Measurements from ENCODE around the gene CLPTM1L.
A peak's percentile ranks its signal among the peaks of the same experiment; 100 is the strongest.
"Not testable (repeated sequence)": the region's sequence is repeated elsewhere in the genome, so short reads cannot be mapped to it uniquely, and the experiment has no call there.

Gene CLPTM1L

DNA sequence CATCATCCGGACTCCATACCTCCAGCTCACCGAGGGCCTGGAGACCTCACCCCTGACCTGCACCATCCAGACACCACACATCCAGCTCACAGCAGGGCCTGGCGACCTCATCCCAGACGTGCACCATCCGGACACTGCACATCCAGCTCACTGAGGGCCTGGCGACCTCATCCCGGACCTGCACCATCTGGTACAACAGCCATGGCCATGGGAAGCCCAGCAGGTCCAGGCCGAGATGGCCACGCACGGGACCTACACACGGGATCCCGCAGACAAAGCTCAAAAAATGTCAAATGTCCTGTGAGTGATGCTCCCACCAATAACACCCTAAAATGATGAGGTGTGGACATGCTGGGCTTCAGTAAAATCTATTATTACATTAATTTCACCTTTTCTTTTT lies 59.8 kb downstream of the CLPTM1L start:
- DNase-seq, result no peak

DNA sequence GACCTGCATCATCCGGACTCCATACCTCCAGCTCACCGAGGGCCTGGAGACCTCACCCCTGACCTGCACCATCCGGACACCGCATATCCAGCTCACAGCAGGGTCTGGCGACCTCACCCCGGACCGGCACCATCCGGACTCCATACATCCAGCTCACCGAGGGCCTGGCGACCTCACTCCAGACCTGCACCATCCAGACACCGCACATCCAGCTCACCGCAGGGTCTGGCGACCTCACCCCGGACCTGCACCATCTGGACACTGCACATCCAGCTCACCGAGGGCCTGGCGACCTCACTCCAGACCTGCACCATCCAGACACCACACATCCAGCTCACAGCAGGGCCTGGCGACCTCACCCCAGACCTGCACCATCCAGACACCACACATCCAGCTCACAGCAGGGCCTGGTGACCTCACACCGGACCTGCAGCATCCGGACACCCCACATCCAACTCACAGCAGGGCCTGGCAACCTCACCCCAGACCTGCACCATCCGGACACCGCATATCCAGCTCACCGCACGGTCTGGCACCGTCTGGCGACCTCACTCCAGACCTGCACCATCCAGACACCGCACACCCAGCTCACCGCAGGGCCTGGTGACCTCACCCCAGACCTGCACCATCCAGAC lies 60.4 kb downstream of the CLPTM1L start:
- not testable (repeated sequence) for DNase-seq

DNA sequence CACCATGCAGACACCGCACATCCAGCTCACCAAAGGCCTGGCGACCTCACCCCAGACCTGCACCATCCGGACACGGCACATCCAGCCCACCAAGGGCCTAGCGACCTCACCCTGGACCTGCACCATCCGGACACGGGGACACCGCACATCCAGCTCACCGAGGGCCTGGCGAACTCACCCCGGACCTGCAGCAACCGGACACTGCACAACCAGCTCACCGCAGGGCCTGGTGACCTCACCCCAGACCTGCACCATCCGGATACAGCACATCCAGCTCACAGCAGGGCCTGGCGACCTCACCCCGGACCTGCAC lies 61.2 kb downstream of the CLPTM1L start:
- not testable (repeated sequence) for DNase-seq

DNA sequence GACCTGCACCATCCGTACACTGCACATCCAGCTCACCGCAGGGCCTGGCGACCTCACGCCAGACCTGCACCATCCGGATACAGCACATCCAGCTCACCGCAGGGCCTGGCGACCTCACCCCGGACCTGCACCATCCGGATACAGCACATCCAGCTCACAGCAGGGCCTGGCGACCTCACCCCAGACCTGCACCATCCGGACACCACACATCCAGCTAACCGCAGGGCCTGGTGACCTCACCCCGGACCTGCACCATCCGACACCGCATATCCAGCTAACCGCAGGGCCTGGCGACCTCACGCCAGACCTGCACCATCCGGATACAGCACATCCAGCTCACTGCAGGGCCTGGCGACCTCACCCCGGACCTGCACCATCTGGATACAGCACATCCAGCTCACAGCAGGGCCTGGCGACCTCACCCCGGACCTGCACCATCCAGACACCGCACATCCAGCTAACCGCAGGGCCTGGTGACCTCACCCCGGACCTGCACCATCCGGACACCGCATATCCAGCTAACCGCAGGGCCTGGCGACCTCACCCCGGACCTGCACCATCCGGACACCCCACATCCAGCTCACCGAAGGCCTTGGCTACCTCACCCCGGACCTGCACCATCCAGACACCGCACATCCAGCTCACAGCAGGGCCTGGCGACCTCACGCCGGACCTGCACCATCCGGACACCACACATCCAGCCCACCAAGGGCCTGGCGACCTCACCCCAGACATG lies 61.7 kb downstream of the CLPTM1L start:
- not testable (repeated sequence) for DNase-seq

DNA sequence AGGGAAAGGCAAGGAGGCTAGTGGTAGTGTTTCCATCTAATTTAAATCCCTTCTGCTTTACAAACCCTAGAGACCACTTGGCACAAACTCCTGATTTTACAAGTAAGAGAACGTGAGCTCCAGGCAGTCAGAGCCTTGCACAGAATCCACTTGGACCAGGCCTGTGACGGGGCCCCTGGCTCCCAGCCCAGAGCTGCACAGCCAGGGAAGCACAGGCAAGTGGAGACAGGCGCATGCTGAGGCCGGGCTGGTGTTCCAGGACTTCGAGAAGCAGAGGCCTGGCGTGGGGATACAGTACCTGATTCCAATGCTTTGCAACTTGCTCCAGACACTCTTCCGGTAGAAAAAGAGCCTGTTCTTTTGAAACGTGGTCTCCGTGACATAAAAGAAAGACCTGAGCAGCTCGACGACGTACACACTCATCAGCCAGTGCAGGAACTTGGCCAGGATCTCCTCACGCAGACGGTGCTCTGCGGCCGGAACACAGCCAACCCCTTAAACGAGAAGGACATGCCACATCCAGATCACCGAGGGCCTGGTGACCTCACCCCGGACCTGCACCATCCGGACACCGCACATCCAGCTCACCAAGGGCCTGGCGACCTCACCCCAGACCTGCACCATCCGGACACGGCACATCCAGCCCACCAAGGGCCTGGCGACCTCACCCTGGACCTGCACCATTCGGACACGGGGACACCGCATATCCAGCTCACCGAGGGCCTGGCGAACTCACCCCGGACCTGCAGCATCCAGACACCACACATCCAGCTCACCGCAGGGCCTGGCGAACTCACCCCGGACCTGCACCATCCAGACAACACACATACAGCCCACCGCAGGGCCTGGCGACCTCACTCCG lies 62.5 kb downstream of the CLPTM1L start:
- DNase-seq, result peak; percentile 77

DNA sequence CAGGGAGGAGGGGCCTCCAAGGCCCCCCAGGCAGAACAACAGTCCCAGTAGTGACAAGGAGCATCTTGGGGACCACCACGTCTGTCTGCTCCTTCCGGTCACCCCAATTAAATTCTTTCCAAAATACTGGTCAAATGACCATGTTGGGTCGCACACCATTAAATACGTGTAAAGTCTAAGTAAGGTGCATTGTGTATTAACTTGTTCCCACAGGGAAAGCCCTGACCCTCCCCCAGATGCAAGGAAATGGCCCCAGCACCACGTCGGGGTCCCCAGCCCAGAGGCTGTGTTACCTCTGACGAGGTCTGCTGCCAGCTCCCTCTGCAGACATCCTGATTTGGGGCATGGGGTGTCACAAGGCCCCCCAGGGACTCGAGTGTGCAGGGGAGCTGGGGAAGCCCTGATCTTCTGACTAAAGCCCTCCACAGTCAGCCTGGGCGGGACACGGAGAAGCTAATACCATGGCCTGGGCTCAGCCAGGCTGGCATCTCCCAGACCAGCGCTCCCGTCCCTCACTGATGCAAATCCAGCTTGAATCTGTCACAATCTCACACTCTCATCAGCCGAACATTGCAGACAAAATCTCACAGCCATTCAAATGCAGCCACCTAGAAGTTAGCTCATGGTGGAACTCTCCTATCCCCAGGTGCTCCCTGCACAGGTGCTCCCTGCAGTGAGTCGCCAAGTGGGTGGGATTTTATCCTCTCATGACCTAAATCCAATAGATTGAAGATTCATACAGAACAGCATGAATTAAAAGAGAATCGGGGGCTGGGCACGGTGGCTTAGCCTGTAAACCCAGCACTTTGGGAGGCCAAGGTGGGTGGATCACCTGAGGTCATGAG lies 63.6 kb downstream of the CLPTM1L start:
- no peak for DNase-seq

DNA sequence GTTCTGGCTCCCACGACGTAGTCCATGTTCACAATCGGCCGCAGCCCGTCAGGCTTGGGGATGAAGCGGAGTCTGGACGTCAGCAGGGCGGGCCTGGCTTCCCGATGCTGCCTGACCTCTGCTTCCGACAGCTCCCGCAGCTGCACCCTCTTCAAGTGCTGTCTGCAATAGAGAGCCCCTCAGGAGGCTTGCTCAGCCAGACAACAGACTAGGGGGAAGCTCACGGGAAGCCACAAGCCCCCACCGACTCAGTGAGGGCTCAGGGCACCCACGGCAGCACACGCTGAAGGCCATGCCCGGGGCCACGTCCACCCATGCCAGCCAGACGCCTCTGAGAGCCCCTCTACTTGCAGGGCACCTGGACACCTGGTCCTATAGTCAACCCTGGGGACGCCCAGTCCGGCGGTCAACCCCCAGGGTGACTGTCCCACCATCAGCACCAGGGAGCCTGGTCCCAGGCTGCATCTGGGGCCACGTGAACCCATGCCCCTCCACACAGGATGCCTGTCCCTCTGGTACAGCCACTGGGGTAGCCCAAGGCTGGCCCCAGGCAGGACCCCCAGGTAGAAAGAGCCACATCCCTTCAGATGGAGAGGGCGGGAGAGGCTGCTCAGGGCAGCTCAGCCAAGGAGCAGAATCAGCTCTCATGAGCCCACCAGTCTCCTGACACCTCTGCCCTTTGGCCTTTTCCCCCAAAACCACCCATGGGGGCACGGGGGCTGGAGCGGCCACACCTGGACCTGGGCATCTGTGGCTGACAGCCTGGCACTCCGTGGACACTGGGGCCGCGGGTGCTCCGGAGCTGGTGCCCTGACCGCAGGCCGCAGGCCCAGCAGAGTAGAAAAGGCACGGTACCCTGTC lies 64.5 kb downstream of the CLPTM1L start:
- no peak for DNase-seq

DNA sequence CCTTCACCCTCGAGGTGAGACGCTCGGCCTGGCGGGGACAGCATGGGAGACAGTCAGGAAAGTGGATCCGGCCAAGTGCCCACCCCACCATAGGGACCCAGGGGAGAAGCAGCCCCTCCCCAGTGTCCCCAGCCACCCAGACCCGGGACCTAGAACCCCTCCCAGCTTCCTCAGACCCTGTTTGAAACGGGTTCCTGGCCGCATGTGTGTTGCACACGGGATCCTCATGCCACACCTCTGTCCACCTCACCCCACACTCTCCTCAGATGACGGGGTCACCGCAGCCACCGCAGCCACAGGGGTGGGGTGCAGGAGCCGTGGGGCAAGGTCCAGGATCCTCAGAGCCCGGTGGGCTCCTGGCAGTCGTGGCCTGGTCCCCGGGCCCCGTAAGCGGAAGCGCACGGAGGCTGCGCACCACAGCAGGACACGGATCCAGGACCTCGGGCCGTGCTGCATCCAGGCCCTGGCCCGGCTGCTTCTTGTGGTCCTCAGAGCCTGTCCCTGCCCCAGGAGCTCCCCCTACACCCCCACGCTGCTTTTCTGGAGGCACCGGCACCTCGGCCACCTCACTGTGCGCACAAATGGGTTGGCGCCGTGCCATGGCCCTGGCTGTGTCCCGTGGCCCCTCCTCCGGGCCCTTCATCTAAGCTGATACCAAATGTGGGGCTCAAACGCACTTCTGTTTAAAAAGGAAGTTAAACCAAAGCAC lies 65.3 kb downstream of the CLPTM1L start:
- DNase-seq, result no peak

DNA sequence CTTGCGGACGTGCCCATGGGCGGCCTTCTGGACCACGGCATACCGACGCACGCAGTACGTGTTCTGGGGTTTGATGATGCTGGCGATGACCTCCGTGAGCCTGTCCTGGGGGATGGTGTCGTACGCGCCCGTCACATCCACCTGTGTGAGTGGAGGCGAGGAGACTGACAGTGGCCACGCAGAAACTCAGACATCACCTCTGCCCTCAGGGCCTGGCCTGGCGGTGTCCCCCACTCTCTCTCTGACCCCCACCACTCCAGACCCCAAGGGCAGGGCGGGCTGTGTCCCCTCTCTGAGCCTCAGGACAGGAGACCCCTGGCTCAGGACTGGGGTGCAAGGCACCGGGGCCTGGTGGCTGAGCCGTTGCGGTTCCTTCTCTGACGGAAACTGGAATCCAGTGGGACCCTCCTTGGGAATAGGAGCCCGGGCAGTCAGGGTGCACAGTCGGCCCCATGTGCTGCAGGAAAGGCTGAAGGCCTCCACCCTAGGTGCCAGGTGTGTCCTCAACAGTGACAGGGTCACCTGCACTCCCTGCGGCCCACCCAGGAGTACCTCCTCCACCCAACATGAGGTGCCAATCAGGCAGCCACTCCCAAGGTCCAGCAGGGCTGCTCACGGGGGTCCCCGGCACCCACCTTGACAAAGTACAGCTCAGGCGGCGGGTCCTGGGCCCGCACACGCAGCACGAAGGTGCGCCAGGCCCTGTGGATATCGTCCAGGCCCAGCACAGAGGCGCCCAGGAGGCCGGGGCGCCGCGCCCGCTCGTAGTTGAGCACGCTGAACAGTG lies 66.0 kb downstream of the CLPTM1L start:
- DNase-seq, result no peak

DNA sequence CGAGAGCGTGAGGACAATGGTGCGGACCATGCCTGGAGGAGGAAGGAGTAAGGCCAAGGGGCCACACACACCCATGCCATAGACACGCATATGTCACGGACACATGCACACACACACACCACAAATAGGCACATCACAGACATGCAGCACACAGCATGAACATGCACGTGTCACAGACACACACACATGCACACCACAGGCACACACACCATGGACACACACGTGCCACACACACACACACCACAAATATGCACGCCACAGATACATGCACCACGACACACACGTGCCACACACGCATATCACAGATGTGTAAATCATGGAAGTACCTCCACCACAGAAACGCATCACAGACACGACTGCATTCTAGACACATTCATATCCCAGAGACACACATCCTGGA lies 66.7 kb downstream of the CLPTM1L start:
- no peak for DNase-seq

DNA sequence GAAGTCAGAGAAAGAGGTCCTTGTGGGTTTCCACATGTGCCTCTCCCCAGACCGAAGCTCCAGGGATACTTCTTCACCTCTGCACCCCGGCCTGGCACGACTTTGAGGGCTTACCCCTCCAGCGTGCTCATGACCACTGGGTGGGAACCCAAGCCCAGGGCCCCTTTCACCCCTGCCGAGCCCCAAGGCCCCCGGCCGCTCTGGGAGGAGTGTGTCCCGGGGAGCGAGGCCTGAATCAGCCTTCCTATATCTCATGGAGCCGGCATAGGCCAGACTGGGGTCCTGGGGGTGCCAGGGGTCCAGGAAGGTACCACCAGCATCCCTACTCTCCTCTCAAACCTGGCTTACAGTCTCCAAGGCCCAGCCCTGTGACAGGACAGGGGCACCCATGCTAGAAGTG lies 67.1 kb downstream of the CLPTM1L start:
- DNase-seq, result no peak

DNA sequence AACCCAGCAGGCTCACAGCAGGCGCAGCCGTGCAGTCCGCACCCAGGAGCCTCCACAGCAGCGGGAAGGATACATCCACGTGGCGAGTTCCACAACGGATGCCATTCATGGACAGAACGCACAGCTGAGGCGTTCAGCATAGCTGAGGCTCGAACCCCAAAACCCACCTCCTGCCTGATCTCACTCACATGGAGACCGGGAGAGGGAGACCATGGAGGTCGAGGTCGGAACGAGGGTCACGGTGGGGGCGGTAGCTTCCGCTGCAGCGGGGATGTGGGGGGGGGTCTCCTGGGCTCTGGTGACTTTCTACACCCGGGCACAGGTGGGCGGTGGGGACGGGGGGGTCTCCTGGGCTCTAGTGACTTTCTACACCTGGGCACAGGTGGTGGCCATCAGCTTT lies 67.6 kb downstream of the CLPTM1L start:
- DNase-seq, result no peak

DNA sequence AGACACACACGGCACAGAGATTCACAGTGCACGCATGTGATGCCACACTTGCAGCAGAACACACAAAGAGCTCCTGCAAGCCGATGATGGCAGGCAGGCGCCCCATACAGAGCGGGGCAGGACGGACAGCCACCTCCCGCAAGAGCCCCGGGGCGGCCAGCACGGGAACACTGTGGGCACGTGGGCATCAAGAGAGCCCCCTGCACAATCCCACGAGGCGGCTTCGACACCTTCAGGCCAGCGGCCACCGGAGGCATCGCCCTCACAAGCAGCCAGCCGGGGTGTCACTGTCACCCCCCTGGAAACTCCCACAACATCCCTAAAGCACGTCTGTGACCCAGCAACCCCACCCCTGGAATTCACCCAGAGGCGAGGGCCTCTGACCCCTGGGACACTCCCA lies 68.0 kb downstream of the CLPTM1L start:
- no peak for DNase-seq

DNA sequence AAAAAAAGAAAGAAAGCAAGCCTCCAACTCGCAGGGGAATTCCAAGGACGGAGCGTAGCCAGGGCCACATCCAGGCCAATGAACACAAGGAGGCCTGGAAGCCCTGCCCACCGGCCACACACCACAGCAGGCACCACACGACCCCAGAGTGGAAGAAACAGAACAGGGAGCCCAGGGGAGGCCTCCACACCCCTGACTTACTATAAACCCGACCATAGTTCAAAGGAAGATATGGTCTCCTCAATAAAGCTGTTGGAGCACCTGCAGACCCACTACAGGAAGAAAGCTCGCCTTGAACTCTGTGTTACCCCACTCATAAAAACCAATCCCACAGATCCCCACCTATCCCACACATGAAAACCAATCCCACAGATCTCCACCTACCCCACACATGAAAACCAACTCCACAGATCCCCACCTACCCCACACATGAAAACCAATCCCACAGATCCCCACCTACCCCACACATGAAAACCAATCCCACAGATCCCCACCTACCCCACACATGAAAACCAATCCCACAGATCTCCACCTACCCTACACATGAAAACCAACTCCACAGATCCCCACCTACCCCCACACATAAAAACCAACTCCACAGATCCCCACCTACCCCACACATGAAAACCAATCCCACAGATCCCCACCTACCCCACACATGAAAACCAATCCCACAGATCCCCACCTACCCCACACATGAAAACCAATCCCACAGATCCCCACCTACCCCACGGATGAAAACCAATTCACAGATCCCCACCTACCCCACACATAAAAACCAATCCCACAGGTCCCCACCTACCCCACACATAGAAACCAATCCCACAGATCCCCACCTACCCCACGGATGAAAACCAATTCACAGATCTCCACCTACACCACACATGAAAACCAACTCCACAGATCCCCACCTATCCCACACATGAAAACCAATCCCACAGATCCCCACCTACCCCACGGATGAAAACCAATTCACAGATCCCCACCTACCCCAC lies 69.2 kb downstream of the CLPTM1L start:
- DNase-seq, result not testable (repeated sequence)

DNA sequence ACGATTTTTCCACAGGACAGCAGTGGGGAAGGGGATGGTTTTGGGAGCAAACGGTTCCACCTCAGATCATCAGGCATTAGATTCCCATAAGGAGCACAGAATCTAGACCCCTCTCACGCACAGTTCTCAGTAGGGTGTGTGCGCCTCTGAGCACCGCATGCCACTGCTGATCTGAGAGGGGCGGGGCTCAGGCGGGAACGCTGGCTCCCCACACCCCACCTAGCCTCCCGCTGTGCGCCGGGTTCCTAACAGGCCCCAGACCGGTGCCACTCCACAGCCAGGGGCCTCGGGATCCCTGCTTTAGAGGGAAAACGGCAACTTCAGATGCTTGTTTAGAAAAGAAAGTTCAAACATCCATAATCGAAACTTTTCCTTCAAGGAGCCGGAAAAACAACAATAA lies 70.4 kb downstream of the CLPTM1L start:
- DNase-seq, result no peak

DNA sequence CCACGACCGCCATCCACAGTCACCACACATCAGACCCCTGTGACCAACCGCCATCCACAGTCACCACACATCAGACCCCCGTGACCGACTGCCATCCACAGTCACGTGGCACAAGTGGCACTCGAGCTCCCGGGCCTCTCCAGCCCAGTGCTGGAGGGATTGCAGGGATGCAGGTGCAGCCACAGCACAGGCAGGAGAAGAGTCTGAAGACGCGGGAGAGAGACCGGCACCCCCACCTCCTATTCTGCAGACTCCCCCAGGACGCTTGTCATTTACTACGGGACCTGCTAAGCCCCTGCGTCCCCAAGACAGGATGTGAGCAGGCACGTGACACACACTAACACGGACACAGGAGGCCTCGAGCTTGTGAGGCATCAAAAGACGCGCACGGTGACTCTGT lies 71.2 kb downstream of the CLPTM1L start:
- DNase-seq, result no peak

DNA sequence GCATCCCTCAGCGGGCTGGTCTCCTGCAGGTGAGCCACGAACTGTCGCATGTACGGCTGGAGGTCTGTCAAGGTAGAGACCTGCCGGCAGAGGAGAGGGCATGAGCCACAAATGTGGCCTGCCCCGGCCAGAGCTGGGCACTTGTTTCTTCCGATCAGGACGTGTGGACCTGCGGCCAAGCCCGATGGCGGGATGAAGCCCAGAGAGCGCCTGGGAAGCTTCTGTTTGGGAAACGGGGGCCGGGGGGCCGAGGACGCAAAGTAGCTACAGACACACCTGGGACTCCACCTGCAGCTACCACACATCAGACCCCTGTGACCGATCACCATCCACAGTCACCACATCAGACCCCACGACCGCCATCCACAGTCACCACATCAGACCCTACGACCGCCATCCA lies 72.7 kb downstream of the CLPTM1L start:
- DNase-seq, result no peak

DNA sequence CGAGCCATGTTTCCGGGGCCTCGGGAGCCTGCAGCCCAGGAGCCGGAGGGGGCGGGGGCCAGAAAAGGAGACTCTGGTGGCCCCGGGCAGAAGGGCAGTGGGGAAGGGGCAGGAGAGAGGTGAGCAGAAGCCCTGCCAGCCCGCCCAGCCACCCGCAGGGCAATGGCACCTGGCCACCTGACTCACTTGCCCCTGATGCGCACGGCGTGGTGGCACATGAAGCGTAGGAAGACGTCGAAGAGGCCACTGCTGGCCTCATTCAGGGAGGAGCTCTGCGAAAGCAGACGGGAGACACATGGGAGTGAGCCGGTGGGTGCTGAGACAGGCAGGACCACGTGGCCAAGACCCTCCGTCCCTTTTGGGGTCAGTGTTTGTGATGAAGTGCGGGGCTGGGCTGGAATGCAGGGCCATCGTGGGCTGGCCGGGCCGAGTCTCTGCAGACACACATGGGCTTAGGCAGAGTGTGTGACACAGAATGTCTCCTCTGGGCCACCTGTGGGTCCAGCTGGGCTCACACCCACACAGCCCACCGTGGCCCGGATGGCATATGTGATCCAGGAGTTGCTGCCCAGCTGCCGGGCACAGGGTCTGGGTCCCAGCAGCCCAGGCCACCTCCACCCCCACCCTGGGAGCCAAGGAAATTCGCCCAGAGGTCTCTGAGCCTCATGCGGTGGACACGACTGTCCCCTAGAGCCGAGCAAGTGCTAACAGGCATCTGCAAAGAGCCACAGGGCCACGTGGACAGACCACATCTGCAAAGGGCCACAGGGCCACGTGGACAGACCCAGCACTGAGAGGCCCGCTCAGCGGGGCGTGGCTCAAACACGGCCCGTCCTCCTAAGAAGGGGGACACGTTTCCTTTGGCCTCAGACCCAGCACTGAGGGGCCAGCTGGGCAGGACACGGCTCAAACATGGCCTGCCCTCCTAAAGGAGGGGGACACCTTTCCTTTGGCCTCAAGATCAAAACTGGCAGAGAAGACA lies 73.7 kb downstream of the CLPTM1L start:
- DNase-seq, result no peak

Data from DMS79 treated with DMSO at 0.1 percent for 48 hours (cell line).